HG03060 (cell line): ENCODE measurements around the gene ZBTB8B.
"Not testable (repeated sequence)": the region's sequence is repeated elsewhere in the genome, so short reads cannot be mapped to it uniquely, and the experiment has no call there.

Experiments
- ATAC-seq: cut with Tn5 transposase; IDR thresholded peaks from one replicate; pipeline ENCODE4 v1.9.1; 2021; ENCODE audit warnings: low read depth, moderate number of reproducible peaks; ENCODE audit not compliant: unreplicated experiment

Gene ZBTB8B

DNA sequence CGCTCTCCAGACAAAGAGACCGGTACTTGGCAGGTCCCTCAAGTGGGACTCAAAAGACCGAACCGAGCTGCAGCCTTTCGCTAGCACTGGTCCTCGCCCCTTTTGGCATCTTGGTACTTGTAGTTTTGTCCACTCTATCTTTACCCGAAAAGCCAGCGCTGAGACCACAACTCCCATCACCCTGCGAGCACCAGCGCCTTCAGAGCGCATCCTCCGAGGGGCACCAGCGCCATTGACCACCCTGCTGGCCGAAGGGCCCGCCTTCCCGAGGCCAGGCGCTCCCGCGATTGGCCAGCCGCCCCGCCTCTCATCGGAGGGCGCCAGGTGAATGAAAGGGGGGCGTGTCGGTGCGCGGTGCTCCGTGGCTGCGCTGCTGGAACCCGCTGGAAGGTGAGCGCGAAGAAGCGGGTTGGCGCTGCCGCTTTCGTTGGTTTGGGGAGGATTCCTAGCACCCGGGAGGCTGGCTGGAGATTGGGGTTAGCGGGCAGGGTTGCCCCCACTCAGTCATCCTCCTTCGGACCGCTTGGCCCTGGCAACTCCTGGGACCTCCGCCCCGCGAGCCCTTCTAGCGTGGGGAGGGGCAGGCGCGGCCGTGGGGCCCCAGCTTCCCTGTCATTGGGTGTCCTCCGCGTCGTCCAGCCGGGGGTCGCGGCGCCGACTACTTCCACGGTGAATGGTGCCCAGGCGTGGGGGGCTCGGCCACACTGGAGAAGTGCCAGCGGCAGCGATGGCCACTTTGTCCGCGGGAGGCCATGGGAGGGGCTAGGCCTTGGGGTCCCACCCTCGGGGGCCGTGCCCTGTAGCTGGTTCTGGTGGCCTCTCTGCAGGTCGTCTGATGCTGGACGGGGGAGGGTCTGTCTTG, at the start of gene ZBTB8B:
ZBTB8B (plus strand) TSS at position 357 of the 862 bp plus-strand sequence. CDS start 5,553 bp downstream, outside the sequence.
- ATAC-seq: no peak

DNA sequence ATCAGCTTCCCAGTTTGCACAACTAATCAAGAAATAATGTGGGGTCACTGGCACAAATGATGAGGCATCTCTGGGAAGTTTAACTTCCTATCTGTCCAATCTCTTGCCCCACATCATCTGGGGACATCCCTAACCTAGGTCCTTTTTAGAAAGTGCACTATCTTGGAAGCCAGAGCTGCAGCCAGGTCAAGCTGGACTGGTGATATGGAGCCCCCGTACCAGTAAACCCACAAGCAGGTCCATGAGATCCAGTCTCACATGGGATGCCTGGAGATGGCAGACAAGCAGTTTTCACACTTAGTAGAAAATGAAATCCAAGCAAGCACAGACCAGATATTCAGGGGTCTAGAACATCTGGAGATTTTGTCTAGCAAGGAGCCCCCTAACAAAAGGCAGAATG, 43.1 kb upstream of the ZBTB8B start:
- ATAC-seq: no peak

DNA sequence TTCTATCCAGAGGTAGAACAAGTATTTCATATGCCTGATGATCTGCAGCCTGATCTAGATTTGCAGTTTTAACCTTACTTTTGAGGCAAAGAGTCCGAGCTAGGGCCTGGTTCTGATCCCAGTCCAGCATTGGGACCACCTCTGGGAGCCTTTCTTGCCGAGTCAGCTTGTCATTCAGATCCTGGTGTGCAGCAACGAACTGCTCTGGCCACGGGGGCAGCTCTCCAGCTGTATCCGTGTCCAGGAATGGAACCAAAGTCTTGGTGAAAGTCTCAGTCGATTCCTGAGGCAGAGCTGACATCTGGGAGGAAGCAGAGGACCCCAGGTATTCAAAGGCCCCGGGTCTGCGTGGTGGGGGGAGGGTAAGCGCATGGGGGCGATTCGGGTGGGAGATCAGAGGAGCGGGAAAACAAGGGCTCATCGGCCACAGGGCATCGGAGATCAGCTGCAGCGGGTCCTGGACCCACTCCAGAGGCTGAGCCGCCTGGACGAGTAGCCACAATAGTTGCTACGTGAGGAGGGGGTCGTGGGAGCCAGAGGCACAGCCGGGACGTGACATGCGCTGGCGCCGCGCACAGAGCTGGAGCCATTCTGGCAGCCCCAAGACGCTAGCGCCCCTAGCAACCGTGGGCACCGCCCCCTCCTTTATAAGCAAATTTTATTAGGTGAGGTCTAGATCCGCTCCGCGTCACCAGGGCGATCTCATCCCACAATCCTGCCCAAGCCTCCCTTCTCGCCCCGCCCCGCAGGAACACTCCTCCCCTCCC, 38.2 kb upstream of the ZBTB8B start:
- no peak for ATAC-seq

DNA sequence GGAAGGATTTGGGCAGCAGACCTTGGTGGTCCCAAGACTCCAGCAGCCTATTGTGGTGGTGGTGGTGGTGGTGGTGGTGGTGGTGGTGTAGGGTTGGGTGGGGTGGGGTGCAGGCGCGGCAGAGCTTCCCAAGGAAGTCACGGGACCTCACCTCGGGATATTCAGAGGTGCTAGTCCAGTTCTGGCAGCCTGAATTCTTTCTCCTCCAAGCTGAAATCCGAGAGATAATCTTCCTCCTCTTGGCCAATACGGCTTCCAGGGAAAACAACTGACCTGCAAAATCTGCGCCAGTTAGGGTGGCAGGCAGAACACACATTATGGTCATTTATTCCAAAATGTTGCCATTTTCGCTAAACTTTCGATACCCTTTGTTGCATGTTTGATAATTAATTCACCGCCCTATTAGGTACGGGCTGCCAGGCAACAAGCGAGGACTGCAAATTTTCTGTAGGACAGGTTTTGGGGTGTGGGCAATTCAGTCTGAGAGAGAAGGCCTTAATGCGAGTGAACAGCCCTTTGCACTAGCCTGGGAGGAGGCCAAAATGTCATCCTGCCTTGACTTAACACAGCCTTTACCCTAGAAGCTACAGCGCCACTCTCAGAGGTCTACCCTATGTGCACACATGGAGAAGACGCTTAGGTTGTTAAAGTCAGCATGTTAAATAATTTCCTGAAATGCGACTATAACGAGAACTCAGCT, 37.5 kb upstream of the ZBTB8B start:
- ATAC-seq: no peak

DNA sequence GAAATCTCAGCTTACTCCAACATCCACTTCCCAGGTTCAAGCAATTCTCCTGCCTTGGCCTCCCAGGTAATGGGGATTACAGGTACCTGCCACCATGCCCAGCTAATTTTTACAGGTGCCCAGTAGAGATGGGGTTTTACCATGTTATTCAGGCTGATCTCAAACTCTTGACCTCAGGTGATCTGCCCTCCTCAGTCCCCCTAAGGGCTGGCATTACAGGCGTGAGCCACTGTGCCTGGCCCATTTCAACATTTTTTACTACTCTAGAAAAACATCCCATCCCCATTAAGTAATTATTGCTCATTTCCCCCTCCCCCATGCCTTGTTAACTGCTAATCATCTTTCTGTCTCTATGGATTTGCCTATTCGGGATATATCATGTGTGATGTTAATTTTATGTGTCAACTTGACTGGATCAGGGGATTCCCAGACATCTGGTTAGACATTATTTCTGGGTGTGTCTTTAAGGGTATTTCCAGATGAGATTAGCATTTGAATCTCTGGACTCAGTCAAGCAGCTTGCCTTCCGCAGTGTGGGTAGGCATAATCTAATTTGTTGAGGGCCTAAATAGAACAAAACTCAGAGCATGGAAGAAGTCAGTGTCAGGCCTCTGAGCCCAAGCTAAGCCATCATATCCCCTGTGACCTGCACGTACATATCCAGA, 33.0 kb upstream of the ZBTB8B start:
- ATAC-seq: no peak

DNA sequence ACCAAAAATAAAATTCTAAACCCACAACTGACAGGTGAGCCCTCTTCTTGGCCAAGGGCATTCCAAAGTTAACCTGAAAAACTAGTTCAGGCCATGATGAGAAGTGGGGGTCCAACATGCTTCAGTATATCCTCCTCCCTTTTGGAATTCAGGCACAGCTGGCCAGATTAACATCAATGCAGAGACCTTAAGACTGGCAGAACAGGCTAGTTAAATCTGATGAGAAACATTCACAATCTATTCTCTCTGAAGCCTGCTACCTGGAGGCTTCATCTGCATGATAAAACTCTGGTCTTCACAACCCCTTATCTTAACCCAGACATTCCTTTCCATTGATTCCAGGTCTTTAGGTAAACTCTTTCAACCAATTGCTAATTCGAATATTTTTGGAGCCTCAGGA, 26.7 kb upstream of the ZBTB8B start:
- ATAC-seq: no peak

DNA sequence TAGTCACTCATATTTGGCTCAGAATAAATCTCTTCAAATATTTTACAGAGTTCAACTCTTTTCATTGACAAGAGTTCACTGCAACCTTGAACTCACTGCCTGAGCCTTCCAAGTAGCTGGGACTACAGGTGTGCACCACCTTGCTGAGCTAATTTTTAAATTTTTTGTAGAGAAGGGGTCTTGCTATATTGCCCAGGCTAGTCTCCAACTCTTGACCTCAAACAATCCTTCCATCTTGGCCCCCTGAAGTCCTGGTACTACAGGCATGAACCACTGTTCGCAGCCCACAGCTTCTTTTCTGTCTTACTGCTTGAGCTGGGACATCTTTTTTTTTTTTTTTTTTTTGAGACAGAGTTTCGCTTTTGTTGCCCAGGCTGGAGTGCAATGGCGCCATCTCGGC, 26.1 kb upstream of the ZBTB8B start:
- ATAC-seq: not testable (repeated sequence)

DNA sequence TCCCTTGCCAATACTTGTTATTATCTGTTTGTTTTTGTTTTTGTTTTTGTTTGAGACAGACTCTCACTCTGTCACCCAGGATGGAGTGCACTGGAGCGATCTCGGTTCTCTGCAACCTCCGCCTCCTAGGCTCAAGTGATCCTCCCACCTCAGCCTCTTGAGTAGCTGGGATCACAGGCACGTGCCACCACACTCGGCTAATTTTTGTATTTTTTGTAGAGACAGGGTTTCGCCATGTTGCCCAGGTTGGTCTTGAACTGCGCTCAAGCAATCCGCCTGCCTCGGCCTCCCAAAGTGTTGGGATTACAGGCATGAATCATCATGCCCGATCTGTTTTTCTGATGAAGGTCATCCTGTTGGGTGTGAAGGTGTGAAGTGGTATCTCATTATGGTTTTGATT, 23.4 kb upstream of the ZBTB8B start:
- ATAC-seq: not testable (repeated sequence)

DNA sequence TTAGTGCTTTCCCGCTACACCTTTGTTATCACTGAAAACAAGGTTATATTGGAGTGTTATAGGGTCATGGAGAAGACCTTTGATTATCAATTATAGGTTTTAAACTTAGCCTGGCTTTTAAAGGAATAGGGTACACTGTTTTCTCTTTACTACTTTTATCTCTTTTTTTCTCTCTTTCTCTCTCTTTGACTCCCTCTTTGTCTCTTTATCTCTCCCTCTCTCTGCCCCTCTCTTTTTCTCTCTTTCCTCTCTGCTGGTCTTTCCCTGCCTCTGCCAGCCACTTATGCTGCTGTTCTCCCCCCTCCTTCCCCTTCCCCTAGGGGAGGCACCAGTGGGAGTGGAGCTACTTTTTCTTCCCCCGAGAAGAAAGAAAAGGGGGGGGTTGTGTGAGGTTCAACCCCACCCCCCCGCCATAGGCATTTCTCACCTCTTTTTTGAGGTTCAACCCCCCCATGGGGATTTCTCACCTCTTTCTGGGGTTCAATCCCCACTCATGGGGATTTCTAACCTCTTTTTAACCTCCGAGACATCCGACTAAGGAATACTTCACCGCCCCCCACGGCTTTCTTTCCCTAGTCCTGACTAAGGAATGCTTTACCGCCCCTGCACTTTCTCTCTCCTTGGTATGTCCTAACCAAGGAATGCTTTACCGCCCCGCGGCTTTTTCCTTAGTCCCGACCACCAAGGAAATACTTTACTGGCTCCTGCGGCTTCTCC, 17.2 kb upstream of the ZBTB8B start:
- ATAC-seq: no peak

DNA sequence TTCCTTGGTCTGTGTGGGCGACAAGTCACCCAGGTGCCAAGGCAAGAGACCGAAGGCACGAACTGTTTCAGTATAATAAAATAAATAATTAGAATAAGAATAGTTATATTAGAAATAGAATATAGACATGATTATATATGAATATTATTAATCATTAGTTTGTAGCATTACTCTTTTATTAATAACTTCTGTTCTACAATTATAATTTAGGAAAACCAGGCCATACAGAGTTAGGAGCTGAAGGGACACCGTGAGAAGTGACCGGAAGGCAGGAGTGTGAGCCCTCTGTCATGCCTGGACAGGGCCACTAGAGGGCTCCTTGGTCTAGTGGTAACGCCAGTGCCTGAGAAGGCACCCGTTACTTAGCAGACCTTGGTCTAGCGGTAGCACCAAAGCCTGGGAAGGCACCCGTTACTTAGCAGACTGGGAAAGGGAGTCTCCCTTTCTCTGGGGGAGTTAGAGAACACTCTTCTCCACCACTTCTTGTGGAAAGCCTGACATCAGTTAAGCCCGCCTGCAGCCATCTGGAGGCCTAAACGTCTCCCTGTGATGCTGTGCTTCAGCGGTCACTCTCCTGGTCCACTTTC, 16.6 kb upstream of the ZBTB8B start:
- ATAC-seq: not testable (repeated sequence)

DNA sequence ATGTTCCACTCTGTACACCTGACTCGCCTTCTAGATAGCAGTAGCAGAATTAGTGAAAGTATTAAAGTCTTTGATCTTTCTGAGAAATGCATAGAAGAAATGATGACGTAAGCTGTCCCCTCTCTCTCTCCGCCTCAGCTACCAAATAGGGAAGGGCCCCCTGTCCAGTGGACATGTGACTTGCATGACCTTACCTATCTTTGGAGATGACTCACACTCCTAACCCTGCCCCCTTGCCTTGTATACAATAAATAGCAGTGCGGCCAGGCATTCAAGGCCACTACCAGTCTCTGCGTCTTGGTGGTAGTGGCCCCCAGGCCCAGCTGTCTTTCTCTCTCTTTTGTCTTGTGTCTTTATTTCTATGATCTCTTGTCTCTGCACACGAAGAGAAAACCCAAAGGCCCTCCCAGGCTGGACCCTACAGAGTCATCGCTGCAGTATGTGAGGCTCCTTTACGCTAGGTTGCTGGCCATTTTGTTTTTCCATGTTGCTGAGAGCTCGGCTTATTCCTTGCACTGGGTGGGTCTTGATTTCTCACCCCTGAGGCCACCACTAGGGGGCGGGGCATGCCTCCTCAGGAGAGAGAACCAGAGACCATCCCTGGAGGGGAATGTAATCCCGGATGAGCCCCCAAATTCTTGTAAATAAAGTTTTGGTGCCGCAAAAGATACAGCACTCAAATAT, 16.0 kb upstream of the ZBTB8B start:
- no peak for ATAC-seq

DNA sequence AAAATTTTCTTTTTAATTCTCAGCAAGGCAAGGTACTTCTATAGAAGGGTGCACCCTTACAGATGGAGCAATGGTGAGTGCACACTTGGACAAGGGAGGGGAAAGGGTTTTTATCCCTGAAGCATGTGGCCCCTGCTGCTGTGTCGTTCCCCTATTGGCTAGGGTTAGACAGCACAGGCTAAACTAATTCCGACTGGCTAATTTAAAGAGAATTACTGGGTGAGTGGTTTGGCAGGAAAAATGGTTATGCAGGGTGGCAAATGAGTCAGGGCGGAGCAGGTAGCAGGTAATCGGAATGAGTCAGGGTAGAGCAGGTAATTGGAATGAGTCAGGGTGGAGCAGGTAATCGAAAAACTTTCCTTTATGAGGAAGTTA, 15.4 kb upstream of the ZBTB8B start:
- ATAC-seq: not testable (repeated sequence)

DNA sequence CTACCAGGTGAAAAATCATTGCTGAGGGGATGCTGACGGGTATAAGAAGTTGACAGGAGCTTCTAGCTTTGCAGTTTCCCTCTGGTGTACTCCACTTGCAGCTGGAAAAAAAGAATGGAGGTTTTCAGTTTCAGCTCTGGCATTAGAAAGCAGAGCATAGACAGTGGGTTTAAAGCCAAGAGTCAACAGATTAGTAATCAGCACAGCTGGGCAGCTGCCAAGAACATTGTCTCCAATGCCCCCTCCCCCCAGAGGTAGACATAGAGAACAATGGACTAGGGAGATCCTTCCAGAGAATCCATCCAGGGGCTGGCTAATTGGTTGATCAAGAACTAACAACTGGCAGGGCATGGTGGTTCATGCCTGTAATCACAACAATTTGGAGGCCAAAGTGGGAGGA, 10.1 kb upstream of the ZBTB8B start:
- ATAC-seq: no peak

DNA sequence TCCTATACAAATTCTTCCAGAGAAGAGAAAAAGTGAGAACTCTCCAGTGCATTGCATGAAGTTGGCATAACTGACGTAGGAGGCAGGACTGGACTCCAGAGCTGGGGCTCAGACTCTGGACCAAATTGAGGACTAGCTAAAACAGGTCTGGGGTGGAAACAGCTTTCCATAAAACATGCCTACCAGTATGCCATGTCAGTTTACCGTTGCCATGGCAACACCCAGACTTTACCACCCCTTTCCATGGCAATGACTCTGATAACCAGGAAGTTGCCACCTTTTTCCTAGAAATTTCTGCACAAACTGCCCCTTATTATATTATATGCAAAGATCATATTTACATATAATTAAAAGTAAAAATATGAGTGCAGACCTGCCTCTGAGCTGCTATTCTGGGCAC, 8.9 kb upstream of the ZBTB8B start:
- no peak for ATAC-seq

DNA sequence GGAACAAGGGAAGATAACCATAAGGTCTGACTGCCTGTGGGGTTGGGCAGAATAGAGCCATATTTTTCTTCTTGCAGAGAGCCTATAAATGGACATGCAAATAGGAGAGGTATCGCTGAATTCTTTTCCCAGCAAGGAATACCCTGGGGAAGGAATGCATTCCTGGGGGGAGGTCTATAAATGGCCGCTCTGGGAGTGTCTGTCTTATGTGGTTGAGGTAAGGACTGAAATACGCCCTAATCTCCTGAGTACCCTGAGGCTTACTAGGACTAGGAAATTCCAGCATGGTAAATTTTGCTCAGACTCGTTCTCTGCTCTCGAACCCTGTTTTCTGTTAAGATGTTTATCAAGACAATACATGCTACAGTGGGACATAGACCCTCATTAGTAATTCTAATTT, 6.1 kb upstream of the ZBTB8B start:
- ATAC-seq: not testable (repeated sequence)

DNA sequence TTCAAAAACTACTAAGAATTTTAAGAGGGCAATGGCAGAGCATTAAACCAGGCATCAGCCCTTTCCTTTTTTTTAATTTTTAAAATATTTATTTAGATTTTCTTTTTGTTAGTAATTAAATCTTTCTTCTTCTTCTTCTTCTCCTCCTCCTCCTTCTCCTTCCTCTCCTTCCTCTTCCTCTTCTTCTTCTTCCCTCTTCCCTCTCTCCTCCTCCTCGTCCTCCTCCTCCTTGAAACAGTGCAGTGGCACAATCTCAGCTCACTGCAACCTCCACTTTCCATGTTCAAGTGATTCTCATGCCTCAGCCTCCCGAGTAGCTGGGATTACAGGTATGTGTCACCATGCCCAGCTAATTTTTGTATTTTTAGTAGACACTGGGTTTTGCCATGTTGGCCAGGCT, 1.9 kb upstream of the ZBTB8B start:
- not testable (repeated sequence) for ATAC-seq

DNA sequence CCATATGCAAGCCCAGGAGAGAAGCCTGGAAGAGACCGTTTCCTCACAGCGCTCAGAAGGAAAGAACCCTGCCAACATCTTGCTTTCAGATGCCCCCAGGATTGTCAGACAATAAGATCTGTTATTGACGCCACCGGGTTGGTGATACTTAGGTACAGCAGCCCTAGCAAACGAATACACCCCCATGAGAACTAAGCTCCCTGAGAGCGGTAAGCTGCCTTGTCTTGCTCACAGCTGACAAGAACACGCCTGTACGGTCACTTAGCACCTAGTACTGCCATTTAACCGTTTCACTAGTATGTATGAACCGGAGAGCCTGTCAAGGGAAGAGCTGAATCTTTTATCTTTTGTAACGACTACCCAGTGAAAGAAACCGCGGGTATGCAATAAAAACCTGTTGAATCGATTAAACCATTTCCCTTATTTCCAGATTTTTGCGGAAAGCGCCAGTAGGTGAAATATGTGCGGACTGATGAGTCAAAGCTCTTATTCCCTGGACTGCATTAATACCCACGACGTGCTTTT, 619 bp upstream of the ZBTB8B start:
- ATAC-seq: no peak

DNA sequence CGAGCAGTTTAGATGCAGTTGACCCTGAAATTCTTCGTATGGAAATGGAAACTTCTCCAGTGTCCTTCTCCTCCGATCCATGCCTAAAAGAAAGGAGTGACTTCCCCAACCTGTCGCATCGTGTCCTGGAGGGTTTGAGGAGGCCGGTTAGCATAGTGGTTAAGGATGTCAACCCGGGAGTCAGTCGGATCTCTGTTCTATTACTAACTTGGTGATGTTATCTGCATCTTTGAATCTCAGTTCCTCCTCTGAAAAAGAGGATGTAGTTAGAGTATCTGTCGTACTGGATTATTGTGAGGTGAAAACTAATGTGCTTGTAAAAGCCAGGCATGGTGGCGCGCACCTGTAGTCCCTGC, 684 bp downstream of the ZBTB8B start:
- no peak for ATAC-seq

DNA sequence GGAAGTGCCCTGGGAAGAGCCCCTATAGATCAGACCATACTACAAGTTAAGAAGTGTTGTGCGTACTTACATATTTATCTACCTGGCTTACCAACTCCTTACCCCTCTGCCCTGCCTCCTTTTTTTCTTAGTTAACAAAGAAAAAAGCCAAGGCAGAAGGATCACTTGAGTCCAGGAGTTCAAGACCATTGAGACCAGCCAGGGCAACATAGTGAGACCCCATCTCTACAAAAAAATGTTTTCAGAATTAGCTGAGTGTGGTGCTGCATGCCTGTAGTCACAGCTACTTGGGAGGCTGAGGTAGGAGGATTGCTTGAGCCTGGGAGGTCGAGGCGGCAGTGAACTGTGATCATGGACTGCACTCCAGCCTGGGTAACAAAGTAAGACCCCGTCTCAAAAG, 1.9 kb downstream of the ZBTB8B start:
- ATAC-seq: no peak
